Measurements from ENCODE around the gene SH3PXD2A.

GRCh38 chr10:103890688-103891087 is 35.3 kb upstream of the SH3PXD2A start:
- TF ChIP-seq CTCF (IDR thresholded peaks at IDR 0.05): no peak
- TF ChIP-seq POLR2A (IDR thresholded peaks at IDR 0.05): no peak
